Fibroblast of the aortic adventitia (primary cell): ENCODE results near the gene UBE2N. TPM values are rescaled to one million over a fixed set of nuclear protein-coding genes. Genes with fewer than 3 reads are reported as not detected.

Source experiments
- DNase-seq: peaks from one replicate; pipeline ENCODE4 v3.0.0-alpha.2; 2010; ENCODE audit warnings: low read depth
- H3K4me3 ChIP-seq: 2 replicates; pipeline ENCODE4 v1.5.1; 2011; ENCODE audit warnings: low read depth, mild to moderate bottlenecking, control low read depth, low read length, moderate library complexity
- CTCF ChIP-seq: IDR thresholded peaks from 2 replicates; pipeline ENCODE4 v1.5.1; 2011; ENCODE audit warnings: mild to moderate bottlenecking, low read length, control low read depth, inconsistent platforms; ENCODE audit not compliant: insufficient read depth
- total RNA-seq: library from RNA; depleted of rRNA; stranded (reverse); fragments of >200 nt; gene quantifications from 2 replicates; pipeline ENCODE4 v1.2.3, GENCODE V29; 2012; ENCODE audit warnings: low replicate concordance

UBE2N gene
- total RNA-seq, 1 donor, result 63.5 TPM

- TF ChIP-seq CTCF, result no peak
- H3K4me3 ChIP-seq, result no peak overlapping the region
- no peak for DNase-seq
Observed at GRCh38 chr12:93370947-93371346, 70.8 kb downstream of the UBE2N start.

- no peak for DNase-seq
- no peak for TF ChIP-seq CTCF
- no peak overlapping the region for H3K4me3 ChIP-seq
Observed at GRCh38 chr12:93369505-93369904, 72.2 kb downstream of the UBE2N start.

GRCh38 chr12:93368766-93369165 is 73.0 kb downstream of the UBE2N start:
- TF ChIP-seq CTCF, result no peak
- H3K4me3 ChIP-seq, result no peak overlapping the region
- no peak for DNase-seq

- TF ChIP-seq CTCF, result no peak
- H3K4me3 ChIP-seq, result no peak overlapping the region
- no peak for DNase-seq
Observed at GRCh38 chr12:93366422-93366821, 75.3 kb downstream of the UBE2N start.

- no peak overlapping the region for H3K4me3 ChIP-seq
- peak; percentile 70 for DNase-seq
- TF ChIP-seq CTCF, result no peak
Observed at GRCh38 chr12:93365616-93366405, 75.9 kb downstream of the UBE2N start.

GRCh38 chr12:93363841-93364297 is 77.9 kb downstream of the UBE2N start:
- no peak overlapping the region for H3K4me3 ChIP-seq
- DNase-seq, result no peak
- TF ChIP-seq CTCF, result no peak
